Activated B cell treated with CpG ODN at 0.5 μM for 24 hours (primary cell): ENCODE results near the gene SRPK2. TPM values are rescaled to one million over a fixed set of nuclear protein-coding genes. Genes with fewer than 3 reads are reported as not detected.

Experiments used
- ATAC-seq: fragments of 200-7000 bp; cut with Tn5 transposase; one replicate; pipeline ENCODE4 v1.10.0; 2021; ENCODE audit warnings: low read depth, mild to moderate bottlenecking, moderate library complexity
- CTCF ChIA-PET: fragments of 350-600 bp; sonication (Branson Sonifier 250); formaldehyde crosslinking; loops from one replicate; lab custom pipeline; 2021; ENCODE audit warnings: antibody characterized with exemption; lab: Charles Lee
- POLR2A ChIA-PET: fragments of 350-600 bp; sonication (Branson Sonifier 250); formaldehyde crosslinking; loops from one replicate; lab custom pipeline; 2021; ENCODE audit warnings: antibody characterized with exemption; lab: Charles Lee
- DNase-seq: peaks from one replicate; pipeline ENCODE4 v3.0.0; 2022
- H3K27ac Mint-ChIP-seq: one replicate; pipeline ENCODE4 v1.8.0; 2020; ENCODE audit warnings: mixed read lengths
- H3K27me3 Mint-ChIP-seq: one replicate; pipeline ENCODE4 v1.8.0; 2021; ENCODE audit warnings: mixed read lengths
- H3K36me3 Mint-ChIP-seq: one replicate; pipeline ENCODE4 v1.8.0; 2021; ENCODE audit warnings: low read depth, mixed read lengths
- H3K4me1 Mint-ChIP-seq: one replicate; pipeline ENCODE4 v1.8.0; 2021; ENCODE audit warnings: mixed read lengths
- H3K4me3 Mint-ChIP-seq: one replicate; pipeline ENCODE4 v1.8.0; 2020; ENCODE audit warnings: mild to moderate bottlenecking, mixed read lengths
- H3K9me3 Mint-ChIP-seq: one replicate; pipeline ENCODE4 v1.8.0; 2020; ENCODE audit warnings: mixed read lengths
- intact Hi-C: fragments of 100-400 bp; cut with micrococcal nuclease; formaldehyde crosslinking; loops from one replicate; pipeline ENCODE4 v1.15.1; 2024
- total RNA-seq: library from RNA; stranded (reverse); gene quantifications from 2 replicates; pipeline ENCODE4 v1.2.3, GENCODE V29; 2022
- TF ChIP-seq, protein P1 (sequence below): fragments of 200-600 bp; IDR thresholded peaks from one replicate; pipeline ENCODE4 v1.8.0; 2022; ENCODE audit warnings: antibody characterized with exemption, mild to moderate bottlenecking

SRPK2 gene
- total RNA-seq, 1 donor from 2014 or later = 59.2 TPM

DNA sequence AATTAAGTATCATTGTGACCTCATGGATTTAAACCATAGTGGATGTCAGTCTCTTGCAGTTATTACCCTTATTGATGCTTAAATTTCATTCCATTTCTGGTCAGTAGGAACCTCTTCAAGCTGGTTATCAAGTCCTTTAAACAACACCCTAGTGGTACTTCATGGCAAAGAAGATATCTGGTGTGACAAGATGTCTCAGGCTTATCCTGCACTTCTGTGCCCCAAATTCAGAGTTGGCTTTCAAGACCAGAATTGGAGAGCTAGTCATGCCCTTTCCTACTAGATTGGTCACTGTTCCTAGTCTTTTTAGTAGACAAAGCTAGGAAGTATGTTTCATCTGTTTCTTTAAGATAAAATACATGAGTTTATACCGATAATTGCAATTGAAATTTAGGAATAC, 319.8 kb downstream of the SRPK2 start:
- DNase-seq (no peak), ATAC-seq (no peak)
- Mint-ChIP-seq H3K27me3 (no peaks in the 10 kb centered on the region), H3K27ac (no peak overlapping the region), H3K36me3 (peaks cover 72% of the 10 kb centered on the region), H3K9me3 (no peaks in the 10 kb centered on the region), H3K4me3 (no peak overlapping the region), H3K4me1 (no peaks in the 10 kb centered on the region)
- ChIA-PET CTCF (no interaction called here), POLR2A (no interaction called here)
- TF ChIP-seq, protein P1, sequence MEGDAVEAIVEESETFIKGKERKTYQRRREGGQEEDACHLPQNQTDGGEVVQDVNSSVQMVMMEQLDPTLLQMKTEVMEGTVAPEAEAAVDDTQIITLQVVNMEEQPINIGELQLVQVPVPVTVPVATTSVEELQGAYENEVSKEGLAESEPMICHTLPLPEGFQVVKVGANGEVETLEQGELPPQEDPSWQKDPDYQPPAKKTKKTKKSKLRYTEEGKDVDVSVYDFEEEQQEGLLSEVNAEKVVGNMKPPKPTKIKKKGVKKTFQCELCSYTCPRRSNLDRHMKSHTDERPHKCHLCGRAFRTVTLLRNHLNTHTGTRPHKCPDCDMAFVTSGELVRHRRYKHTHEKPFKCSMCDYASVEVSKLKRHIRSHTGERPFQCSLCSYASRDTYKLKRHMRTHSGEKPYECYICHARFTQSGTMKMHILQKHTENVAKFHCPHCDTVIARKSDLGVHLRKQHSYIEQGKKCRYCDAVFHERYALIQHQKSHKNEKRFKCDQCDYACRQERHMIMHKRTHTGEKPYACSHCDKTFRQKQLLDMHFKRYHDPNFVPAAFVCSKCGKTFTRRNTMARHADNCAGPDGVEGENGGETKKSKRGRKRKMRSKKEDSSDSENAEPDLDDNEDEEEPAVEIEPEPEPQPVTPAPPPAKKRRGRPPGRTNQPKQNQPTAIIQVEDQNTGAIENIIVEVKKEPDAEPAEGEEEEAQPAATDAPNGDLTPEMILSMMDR = no peak
- intact Hi-C loops = loop anchor here (5.0 kb wide), 1 partner anchor 33 kb away; no protein-coding TSS in a partner anchor

DNA sequence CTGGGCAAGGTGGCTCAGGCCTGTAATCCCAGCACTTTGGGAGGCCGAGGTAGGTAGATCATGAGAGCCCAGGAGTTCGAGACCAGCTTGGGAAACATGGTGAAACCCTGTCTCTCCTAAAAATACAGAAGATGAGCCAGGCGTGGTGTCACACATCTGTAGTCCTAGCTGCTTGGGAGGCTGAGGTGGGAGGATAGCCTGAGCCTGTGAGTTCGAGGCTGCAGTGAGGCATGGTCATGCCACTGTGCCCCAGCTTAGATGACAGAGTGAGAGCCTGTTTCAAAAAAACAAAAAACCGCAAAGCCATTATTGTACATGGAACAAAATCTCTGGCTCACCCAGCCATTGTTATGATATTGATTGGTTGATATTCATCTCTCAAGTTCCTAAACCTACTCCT, 321.0 kb downstream of the SRPK2 start:
- Mint-ChIP-seq H3K27me3 (no peaks in the 10 kb centered on the region), H3K4me3 (no peak overlapping the region), H3K9me3 (no peaks in the 10 kb centered on the region), H3K36me3 (peaks cover 75% of the 10 kb centered on the region), H3K4me1 (no peaks in the 10 kb centered on the region), H3K27ac (no peak overlapping the region)
- POLR2A ChIA-PET = interaction anchor here (0.6 kb wide), 2 partner anchors 147 to 318 kb away, joined by 3 read pairs; no protein-coding TSS in a partner anchor
- intact Hi-C loops = loop anchor here (5.0 kb wide), 1 partner anchor 35 kb away; no protein-coding TSS in a partner anchor
- CTCF ChIA-PET = interaction anchor here (0.8 kb wide), 1 partner anchor 145 kb away, joined by 3 read pairs; no protein-coding TSS in a partner anchor
- DNase-seq (no peak), ATAC-seq (no peak)
- TF ChIP-seq, protein P1 = no peak

Other genes with a start within 250 kb of the SRPK2 start
- 17.8 and 18.0 TPM in 2 replicates for gene PUS7, start 133.3 kb upstream of the SRPK2 start, total RNA-seq
- gene RINT1, start 143.3 kb upstream of the SRPK2 start, total RNA-seq = 31.1 and 35.5 TPM in 2 replicates
- gene EFCAB10, start 192.6 kb upstream of the SRPK2 start, total RNA-seq = not detected in 2 replicates